A549 treated with GW870086 at 1 μM for 4 hours (cell line): ENCODE measurements around the gene PNMA6F. TPM values are rescaled to one million over a fixed set of nuclear protein-coding genes. Genes with fewer than 3 reads are reported as not detected.

Experiments
- total RNA-seq: library from RNA; stranded (reverse); fragments of 200-300 nt; extraction: Qiagen RNA extraction; gene quantifications from 5 replicates; pipeline ENCODE4 v1.2.3, GENCODE V29; 2022; ENCODE audit warnings: low read depth

The PNMA6F gene
- total RNA-seq, result not detected in 5 replicates

DNA sequence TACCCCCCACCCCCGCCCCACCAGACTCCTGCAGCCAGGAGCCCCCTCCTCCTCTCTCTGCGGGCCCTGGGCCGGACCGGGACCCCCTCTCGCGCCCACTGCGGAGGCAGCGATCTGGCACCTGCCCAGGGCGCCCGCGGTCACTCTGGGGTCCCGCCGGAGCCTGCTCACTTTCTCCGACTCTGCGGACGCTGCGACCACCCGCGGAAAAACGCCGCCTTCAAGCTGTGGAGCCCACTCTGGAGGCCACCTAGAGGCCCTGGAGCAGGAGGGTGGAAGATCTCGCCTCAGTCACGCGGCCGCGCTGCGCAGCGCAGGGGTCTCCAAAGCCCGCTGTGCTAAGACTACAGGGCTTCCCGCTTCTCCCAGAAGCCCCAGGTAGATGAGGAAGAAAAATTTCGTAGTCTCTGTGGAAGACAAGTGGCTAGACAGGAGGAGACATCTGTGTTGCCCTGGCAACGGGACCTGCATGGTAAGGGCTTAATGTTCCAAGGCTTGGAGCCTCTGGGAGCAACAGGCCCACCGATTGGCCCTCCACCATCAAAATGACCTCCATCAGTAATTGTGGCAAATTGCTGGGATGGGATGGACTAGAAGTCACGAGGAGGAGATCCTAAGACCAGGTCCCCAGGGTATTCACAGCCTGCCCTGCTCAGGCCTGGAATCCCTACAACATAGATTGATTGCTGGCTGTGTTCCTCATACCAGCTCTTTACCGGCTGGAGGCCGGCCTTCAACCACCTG lies at the start of gene PNMA6F:
Gene PNMA6F (minus strand): TSS at position 387 of the 744 bp plus-strand sequence. CDS start 1,093 bp downstream, outside the sequence.

DNA sequence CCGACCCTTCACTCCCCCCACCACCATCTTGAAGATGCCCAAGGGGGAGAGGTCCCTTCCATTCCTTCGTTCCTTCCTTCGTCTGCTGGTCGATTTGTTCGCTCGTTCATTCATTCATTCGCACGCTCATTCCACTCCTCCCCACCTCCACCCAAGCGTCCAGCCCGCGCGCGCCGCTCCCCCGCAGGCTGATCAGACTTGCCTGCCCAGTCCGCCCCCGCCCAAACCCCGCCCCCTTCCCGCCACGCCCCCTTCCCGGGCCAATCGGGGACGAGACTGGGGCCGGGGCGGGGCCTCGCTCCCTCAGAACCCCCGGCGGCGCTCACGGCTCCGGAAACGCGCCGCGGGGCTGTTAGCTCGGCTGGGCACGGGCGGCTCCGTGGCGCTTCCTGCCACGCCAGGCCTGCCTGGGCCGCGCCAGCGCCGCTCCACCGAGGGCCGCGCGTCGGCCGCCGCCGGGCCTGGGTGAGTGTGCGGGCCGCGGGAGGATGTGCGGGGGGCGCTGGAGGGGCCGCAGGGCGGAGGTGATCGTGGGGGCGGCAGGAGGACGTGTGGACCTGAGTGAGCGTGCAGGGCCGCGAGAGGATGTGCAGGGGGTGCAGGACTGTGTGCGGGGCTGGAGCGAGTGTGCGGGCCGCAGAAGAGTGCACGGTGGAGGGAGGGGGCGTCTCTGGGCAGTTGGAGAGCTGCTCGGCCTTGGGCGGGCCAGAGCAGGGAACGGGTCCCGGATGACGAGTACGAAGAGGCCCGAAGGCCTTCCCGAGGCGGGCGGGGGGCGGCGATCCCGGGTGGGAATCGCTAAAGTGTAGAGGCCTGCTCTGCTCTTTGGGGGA lies 12.5 kb upstream of the PNMA6F start, which contains the start of gene ZNF275:
Gene ZNF275 (plus strand): TSS at position 333 of the 833 bp plus-strand sequence. CDS start 2,527 bp downstream, outside the sequence.

Other genes with a start within 250 kb of the PNMA6F start
- 3.7 to 5.1 TPM (median 4.5 TPM) in 5 replicates for gene PNMA6A, start 249.3 kb downstream of the PNMA6F start, total RNA-seq
- gene MAGEA1, start 142.5 kb downstream of the PNMA6F start, total RNA-seq, result 0.09 to 0.22 TPM (median 0.16 TPM) in 3 of 5 replicates, not detected in the others
- 4.8 to 6.5 TPM (median 6.0 TPM) in 5 replicates for gene ZNF275, start 12.4 kb upstream of the PNMA6F start, total RNA-seq
- 0.07 TPM in 1 of 5 replicates, not detected in the others for gene PNMA6E, start 79.6 kb upstream of the PNMA6F start, total RNA-seq
- gene ZFP92, start 89.7 kb upstream of the PNMA6F start, total RNA-seq, result 0.42 to 0.59 TPM (median 0.57 TPM) in 5 replicates
- gene TREX2, start 124.3 kb upstream of the PNMA6F start, total RNA-seq, result 1.1 to 1.7 TPM (median 1.2 TPM) in 5 replicates
- gene HAUS7, start 148.8 kb upstream of the PNMA6F start, total RNA-seq, result 49.8 to 59.6 TPM (median 54.3 TPM) in 5 replicates
- gene BGN, start 173.2 kb upstream of the PNMA6F start, total RNA-seq, result 0.07 TPM in 1 of 5 replicates, not detected in the others
- 0.07 to 0.23 TPM (median 0.15 TPM) in 5 replicates for gene ATP2B3, start 195.9 kb upstream of the PNMA6F start, total RNA-seq